Measurements from ENCODE around the gene WDR45B. TPM values are rescaled to one million over a fixed set of nuclear protein-coding genes. Genes with fewer than 3 reads are reported as not detected.

WDR45B gene
- total RNA-seq, 1 experiment from 2014 or later, result 96.5 TPM

DNA sequence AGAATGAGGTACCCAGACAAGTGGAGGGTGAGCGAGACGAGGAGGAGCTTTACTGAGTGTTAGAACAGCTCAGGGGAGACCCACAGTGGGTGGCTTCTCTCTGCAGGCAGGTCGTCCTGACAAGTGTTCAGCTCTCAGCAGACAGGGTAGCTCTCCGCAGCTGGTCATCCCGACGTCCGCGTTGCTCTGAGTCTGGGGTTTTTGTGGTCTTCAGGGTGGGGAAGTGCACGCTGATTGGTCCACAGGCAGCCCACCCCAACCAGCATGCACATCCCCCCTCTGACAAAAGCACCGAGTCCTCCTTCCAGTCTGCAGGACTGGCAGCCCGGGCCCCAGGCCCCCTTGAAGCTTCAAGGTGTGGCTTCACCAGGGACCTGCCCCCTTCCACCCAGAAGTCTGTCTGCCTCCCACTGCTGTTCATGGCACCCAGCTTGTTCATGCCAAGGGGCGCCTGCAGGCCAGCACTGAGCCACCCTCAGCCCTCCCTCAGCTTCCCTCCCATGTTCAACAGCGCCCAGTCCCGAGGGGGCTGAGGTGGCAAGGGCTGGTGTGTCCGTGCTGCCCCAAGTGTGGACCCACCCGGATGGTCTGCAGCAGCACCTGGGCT lies 19.9 kb upstream of the WDR45B start:
- CTCF ChIA-PET, result interaction anchor here (0.6 to 2.0 kb wide), 23 partner anchors 10 to 306 kb away, joined by 3 to 13 read pairs (median 6); no protein-coding TSS in a partner anchor
- POLR2A ChIA-PET, result interaction anchor here (0.5 kb wide), 1 partner anchor 377 kb away, joined by 3 read pairs; no protein-coding TSS in a partner anchor
- Mint-ChIP-seq H3K9me3 (peaks cover 11% of the 10 kb centered on the region), H3K36me3 (no peaks in the 10 kb centered on the region), H3K27ac (peak overlapping the region; percentile 83; the same call in 1 of the 2 replicates), H3K4me3 (no peak overlapping the region), H3K27me3 (ENCODE audit: low read depth) (no peaks in the 10 kb centered on the region), H3K4me1 (peaks cover 4% of the 10 kb centered on the region)
- ATAC-seq, result no peak; the same call in 1 of the 2 replicates
- TF ChIP-seq, protein P1, sequence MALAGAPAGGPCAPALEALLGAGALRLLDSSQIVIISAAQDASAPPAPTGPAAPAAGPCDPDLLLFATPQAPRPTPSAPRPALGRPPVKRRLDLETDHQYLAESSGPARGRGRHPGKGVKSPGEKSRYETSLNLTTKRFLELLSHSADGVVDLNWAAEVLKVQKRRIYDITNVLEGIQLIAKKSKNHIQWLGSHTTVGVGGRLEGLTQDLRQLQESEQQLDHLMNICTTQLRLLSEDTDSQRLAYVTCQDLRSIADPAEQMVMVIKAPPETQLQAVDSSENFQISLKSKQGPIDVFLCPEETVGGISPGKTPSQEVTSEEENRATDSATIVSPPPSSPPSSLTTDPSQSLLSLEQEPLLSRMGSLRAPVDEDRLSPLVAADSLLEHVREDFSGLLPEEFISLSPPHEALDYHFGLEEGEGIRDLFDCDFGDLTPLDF (CRISPR knock-in tag; IDR thresholded peaks at IDR 0.05), result no peak
- TF ChIP-seq FOXK1 (CRISPR knock-in tag; IDR thresholded peaks at IDR 0.05), result no peak
- no peak for TF ChIP-seq PRRX2 (CRISPR knock-in tag; IDR thresholded peaks at IDR 0.05)
- no peak for TF ChIP-seq JUN (CRISPR knock-in tag; IDR thresholded peaks at IDR 0.05)
- TF ChIP-seq, protein P2, sequence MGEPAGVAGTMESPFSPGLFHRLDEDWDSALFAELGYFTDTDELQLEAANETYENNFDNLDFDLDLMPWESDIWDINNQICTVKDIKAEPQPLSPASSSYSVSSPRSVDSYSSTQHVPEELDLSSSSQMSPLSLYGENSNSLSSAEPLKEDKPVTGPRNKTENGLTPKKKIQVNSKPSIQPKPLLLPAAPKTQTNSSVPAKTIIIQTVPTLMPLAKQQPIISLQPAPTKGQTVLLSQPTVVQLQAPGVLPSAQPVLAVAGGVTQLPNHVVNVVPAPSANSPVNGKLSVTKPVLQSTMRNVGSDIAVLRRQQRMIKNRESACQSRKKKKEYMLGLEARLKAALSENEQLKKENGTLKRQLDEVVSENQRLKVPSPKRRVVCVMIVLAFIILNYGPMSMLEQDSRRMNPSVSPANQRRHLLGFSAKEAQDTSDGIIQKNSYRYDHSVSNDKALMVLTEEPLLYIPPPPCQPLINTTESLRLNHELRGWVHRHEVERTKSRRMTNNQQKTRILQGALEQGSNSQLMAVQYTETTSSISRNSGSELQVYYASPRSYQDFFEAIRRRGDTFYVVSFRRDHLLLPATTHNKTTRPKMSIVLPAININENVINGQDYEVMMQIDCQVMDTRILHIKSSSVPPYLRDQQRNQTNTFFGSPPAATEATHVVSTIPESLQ (CRISPR knock-in tag; IDR thresholded peaks at IDR 0.05), result no peak
- TF ChIP-seq ZNF232 (CRISPR knock-in tag; IDR thresholded peaks at IDR 0.05), result no peak
- no peak for TF ChIP-seq RELA (CRISPR knock-in tag; IDR thresholded peaks at IDR 0.05; ENCODE audit: borderline replicate concordance)
- no peak for TF ChIP-seq NFATC4 (CRISPR knock-in tag; IDR thresholded peaks at IDR 0.05)
- no peak for TF ChIP-seq ATF1 (CRISPR knock-in tag; IDR thresholded peaks at IDR 0.05)
- no peak for TF ChIP-seq JAZF1 (CRISPR knock-in tag; IDR thresholded peaks at IDR 0.05)
- TF ChIP-seq TCF7 (CRISPR knock-in tag; IDR thresholded peaks at IDR 0.05; ENCODE audit: low read depth), result no peak
- TF ChIP-seq, protein P3, sequence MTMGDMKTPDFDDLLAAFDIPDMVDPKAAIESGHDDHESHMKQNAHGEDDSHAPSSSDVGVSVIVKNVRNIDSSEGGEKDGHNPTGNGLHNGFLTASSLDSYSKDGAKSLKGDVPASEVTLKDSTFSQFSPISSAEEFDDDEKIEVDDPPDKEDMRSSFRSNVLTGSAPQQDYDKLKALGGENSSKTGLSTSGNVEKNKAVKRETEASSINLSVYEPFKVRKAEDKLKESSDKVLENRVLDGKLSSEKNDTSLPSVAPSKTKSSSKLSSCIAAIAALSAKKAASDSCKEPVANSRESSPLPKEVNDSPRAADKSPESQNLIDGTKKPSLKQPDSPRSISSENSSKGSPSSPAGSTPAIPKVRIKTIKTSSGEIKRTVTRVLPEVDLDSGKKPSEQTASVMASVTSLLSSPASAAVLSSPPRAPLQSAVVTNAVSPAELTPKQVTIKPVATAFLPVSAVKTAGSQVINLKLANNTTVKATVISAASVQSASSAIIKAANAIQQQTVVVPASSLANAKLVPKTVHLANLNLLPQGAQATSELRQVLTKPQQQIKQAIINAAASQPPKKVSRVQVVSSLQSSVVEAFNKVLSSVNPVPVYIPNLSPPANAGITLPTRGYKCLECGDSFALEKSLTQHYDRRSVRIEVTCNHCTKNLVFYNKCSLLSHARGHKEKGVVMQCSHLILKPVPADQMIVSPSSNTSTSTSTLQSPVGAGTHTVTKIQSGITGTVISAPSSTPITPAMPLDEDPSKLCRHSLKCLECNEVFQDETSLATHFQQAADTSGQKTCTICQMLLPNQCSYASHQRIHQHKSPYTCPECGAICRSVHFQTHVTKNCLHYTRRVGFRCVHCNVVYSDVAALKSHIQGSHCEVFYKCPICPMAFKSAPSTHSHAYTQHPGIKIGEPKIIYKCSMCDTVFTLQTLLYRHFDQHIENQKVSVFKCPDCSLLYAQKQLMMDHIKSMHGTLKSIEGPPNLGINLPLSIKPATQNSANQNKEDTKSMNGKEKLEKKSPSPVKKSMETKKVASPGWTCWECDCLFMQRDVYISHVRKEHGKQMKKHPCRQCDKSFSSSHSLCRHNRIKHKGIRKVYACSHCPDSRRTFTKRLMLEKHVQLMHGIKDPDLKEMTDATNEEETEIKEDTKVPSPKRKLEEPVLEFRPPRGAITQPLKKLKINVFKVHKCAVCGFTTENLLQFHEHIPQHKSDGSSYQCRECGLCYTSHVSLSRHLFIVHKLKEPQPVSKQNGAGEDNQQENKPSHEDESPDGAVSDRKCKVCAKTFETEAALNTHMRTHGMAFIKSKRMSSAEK (CRISPR knock-in tag; IDR thresholded peaks at IDR 0.05; ENCODE audit: borderline replicate concordance), result no peak
- TF ChIP-seq, protein P4, sequence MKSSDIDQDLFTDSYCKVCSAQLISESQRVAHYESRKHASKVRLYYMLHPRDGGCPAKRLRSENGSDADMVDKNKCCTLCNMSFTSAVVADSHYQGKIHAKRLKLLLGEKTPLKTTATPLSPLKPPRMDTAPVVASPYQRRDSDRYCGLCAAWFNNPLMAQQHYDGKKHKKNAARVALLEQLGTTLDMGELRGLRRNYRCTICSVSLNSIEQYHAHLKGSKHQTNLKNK (CRISPR knock-in tag; IDR thresholded peaks at IDR 0.05), result no peak
- TF ChIP-seq, protein P5, sequence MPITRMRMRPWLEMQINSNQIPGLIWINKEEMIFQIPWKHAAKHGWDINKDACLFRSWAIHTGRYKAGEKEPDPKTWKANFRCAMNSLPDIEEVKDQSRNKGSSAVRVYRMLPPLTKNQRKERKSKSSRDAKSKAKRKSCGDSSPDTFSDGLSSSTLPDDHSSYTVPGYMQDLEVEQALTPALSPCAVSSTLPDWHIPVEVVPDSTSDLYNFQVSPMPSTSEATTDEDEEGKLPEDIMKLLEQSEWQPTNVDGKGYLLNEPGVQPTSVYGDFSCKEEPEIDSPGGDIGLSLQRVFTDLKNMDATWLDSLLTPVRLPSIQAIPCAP (CRISPR knock-in tag; IDR thresholded peaks at IDR 0.05), result no peak
- TF ChIP-seq ZNF263 (CRISPR knock-in tag; IDR thresholded peaks at IDR 0.05; ENCODE audit: low read depth), result no peak
- TF ChIP-seq, protein P6, sequence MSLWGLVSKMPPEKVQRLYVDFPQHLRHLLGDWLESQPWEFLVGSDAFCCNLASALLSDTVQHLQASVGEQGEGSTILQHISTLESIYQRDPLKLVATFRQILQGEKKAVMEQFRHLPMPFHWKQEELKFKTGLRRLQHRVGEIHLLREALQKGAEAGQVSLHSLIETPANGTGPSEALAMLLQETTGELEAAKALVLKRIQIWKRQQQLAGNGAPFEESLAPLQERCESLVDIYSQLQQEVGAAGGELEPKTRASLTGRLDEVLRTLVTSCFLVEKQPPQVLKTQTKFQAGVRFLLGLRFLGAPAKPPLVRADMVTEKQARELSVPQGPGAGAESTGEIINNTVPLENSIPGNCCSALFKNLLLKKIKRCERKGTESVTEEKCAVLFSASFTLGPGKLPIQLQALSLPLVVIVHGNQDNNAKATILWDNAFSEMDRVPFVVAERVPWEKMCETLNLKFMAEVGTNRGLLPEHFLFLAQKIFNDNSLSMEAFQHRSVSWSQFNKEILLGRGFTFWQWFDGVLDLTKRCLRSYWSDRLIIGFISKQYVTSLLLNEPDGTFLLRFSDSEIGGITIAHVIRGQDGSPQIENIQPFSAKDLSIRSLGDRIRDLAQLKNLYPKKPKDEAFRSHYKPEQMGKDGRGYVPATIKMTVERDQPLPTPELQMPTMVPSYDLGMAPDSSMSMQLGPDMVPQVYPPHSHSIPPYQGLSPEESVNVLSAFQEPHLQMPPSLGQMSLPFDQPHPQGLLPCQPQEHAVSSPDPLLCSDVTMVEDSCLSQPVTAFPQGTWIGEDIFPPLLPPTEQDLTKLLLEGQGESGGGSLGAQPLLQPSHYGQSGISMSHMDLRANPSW (CRISPR knock-in tag; conservative IDR thresholded peaks at IDR 0.05; ENCODE audit: low read depth), result no peak
- TF ChIP-seq, protein P7, sequence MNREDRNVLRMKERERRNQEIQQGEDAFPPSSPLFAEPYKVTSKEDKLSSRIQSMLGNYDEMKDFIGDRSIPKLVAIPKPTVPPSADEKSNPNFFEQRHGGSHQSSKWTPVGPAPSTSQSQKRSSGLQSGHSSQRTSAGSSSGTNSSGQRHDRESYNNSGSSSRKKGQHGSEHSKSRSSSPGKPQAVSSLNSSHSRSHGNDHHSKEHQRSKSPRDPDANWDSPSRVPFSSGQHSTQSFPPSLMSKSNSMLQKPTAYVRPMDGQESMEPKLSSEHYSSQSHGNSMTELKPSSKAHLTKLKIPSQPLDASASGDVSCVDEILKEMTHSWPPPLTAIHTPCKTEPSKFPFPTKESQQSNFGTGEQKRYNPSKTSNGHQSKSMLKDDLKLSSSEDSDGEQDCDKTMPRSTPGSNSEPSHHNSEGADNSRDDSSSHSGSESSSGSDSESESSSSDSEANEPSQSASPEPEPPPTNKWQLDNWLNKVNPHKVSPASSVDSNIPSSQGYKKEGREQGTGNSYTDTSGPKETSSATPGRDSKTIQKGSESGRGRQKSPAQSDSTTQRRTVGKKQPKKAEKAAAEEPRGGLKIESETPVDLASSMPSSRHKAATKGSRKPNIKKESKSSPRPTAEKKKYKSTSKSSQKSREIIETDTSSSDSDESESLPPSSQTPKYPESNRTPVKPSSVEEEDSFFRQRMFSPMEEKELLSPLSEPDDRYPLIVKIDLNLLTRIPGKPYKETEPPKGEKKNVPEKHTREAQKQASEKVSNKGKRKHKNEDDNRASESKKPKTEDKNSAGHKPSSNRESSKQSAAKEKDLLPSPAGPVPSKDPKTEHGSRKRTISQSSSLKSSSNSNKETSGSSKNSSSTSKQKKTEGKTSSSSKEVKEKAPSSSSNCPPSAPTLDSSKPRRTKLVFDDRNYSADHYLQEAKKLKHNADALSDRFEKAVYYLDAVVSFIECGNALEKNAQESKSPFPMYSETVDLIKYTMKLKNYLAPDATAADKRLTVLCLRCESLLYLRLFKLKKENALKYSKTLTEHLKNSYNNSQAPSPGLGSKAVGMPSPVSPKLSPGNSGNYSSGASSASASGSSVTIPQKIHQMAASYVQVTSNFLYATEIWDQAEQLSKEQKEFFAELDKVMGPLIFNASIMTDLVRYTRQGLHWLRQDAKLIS (CRISPR knock-in tag; IDR thresholded peaks at IDR 0.05; ENCODE audit: borderline replicate concordance), result no peak
- DNase-seq (ENCODE audit: low spot score), result no peak
